Activated naive CD8-positive, alpha-beta T cell treated with anti-CD3 and anti-CD28 coated beads, Interleukin-2, amount 50 U/mL, for 24 hours (primary cell): ENCODE results near the gene RASAL3.
A peak's percentile ranks its signal among the peaks of the same experiment; 100 is the strongest.

ENCODE experiments used
- ATAC-seq: fragments of 150-1000 bp; cut with Tn5 transposase; one replicate; pipeline ENCODE4 v1.10.0; 2021
- DNase-seq: peaks from one replicate; pipeline ENCODE4 v3.0.0; 2021
- H3K27ac Mint-ChIP-seq: one replicate; pipeline ENCODE4 v1.8.0; 2021; ENCODE audit warnings: mild to moderate bottlenecking, mixed read lengths
- H3K27me3 Mint-ChIP-seq: one replicate; pipeline ENCODE4 v1.8.0; 2021; ENCODE audit warnings: mixed read lengths
- H3K36me3 Mint-ChIP-seq: one replicate; pipeline ENCODE4 v1.8.0; 2021; ENCODE audit warnings: low read depth, mixed read lengths
- H3K4me1 Mint-ChIP-seq: one replicate; pipeline ENCODE4 v1.8.0; 2021; ENCODE audit warnings: mixed read lengths
- H3K4me3 Mint-ChIP-seq: one replicate; pipeline ENCODE4 v1.8.0; 2021; ENCODE audit warnings: mild to moderate bottlenecking, moderate library complexity, mixed read lengths
- H3K9me3 Mint-ChIP-seq: one replicate; pipeline ENCODE4 v1.8.0; 2021; ENCODE audit warnings: mixed read lengths

Gene RASAL3

GRCh38 chr19:15426485-15427349 lies 37.6 kb downstream of the RASAL3 start:
- no peaks in the 10 kb centered on the region for H3K9me3 Mint-ChIP-seq
- peaks cover 40% of the 10 kb centered on the region for H3K36me3 Mint-ChIP-seq
- DNase-seq (no peak), ATAC-seq (no peak)
- H3K27me3 Mint-ChIP-seq = no peaks in the 10 kb centered on the region
- H3K4me1 Mint-ChIP-seq = peaks cover 14% of the 10 kb centered on the region
- H3K27ac Mint-ChIP-seq = no peak overlapping the region
- H3K4me3 Mint-ChIP-seq = no peak overlapping the region

- DNase-seq = no peak
- Mint-ChIP-seq H3K4me1 (peaks cover 2% of the 10 kb centered on the region), H3K27ac (no peak overlapping the region), H3K36me3 (peaks cover 37% of the 10 kb centered on the region), H3K9me3 (no peaks in the 10 kb centered on the region), H3K4me3 (no peak overlapping the region), H3K27me3 (no peaks in the 10 kb centered on the region)
- no peak for ATAC-seq
These were observed 38.9 kb downstream of the RASAL3 start for GRCh38 chr19:15425321-15425950.

- Mint-ChIP-seq H3K9me3 (no peaks in the 10 kb centered on the region), H3K27me3 (no peaks in the 10 kb centered on the region), H3K4me1 (peaks cover 5% of the 10 kb centered on the region), H3K4me3 (no peak overlapping the region), H3K36me3 (peaks cover 36% of the 10 kb centered on the region), H3K27ac (no peak overlapping the region)
- ATAC-seq = peak; percentile 5
- no peak for DNase-seq
These were observed 39.6 kb downstream of the RASAL3 start for GRCh38 chr19:15424692-15425272.

- peaks cover 36% of the 10 kb centered on the region for H3K36me3 Mint-ChIP-seq
- no peaks in the 10 kb centered on the region for H3K27me3 Mint-ChIP-seq
- peaks cover 10% of the 10 kb centered on the region for H3K4me1 Mint-ChIP-seq
- no peak for ATAC-seq
- no peak overlapping the region for H3K27ac Mint-ChIP-seq
- no peaks in the 10 kb centered on the region for H3K9me3 Mint-ChIP-seq
- no peak for DNase-seq
- H3K4me3 Mint-ChIP-seq = no peak overlapping the region
These were observed 40.2 kb downstream of the RASAL3 start for GRCh38 chr19:15424121-15424520.

GRCh38 chr19:15423130-15423529 lies 41.2 kb downstream of the RASAL3 start:
- Mint-ChIP-seq H3K27ac (no peak overlapping the region), H3K4me3 (no peak overlapping the region), H3K36me3 (peaks cover 34% of the 10 kb centered on the region), H3K4me1 (peaks cover 13% of the 10 kb centered on the region), H3K9me3 (no peaks in the 10 kb centered on the region), H3K27me3 (no peaks in the 10 kb centered on the region)
- ATAC-seq (no peak), DNase-seq (no peak)

- H3K27ac Mint-ChIP-seq = no peak overlapping the region
- ATAC-seq (no peak), DNase-seq (no peak)
- H3K36me3 Mint-ChIP-seq = peaks cover 35% of the 10 kb centered on the region
- no peaks in the 10 kb centered on the region for H3K9me3 Mint-ChIP-seq
- H3K4me3 Mint-ChIP-seq = no peak overlapping the region
- peaks cover 16% of the 10 kb centered on the region for H3K4me1 Mint-ChIP-seq
- H3K27me3 Mint-ChIP-seq = no peaks in the 10 kb centered on the region
These were observed 41.9 kb downstream of the RASAL3 start for GRCh38 chr19:15422296-15423075.

- H3K4me3 Mint-ChIP-seq = no peak overlapping the region
These were observed 42.6 kb downstream of the RASAL3 start for GRCh38 chr19:15421721-15422260.

GRCh38 chr19:15421136-15421695 lies 43.1 kb downstream of the RASAL3 start:
- Mint-ChIP-seq H3K4me1 (peaks cover 27% of the 10 kb centered on the region), H3K36me3 (peaks cover 31% of the 10 kb centered on the region), H3K27me3 (no peaks in the 10 kb centered on the region), H3K27ac (no peak overlapping the region), H3K9me3 (no peaks in the 10 kb centered on the region), H3K4me3 (no peak overlapping the region)
- ATAC-seq = no peak
- DNase-seq = no peak

More at GRCh38 chr19:15421721-15422260, 42.6 kb downstream of the RASAL3 start:
- Mint-ChIP-seq H3K27me3 (no peaks in the 10 kb centered on the region), H3K9me3 (no peaks in the 10 kb centered on the region), H3K27ac (no peak overlapping the region), H3K36me3 (peaks cover 32% of the 10 kb centered on the region), H3K4me1 (peaks cover 22% of the 10 kb centered on the region)
- ATAC-seq (no peak), DNase-seq (no peak)

GRCh38 chr19:15419413-15420025 lies 44.8 kb downstream of the RASAL3 start:
- no peak for ATAC-seq
- Mint-ChIP-seq H3K27ac (peak overlapping the region; percentile 98), H3K27me3 (no peaks in the 10 kb centered on the region), H3K36me3 (peaks cover 34% of the 10 kb centered on the region), H3K4me1 (peaks cover 37% of the 10 kb centered on the region), H3K4me3 (peak overlapping the region; percentile 95), H3K9me3 (no peaks in the 10 kb centered on the region)
- no peak for DNase-seq

GRCh38 chr19:15418579-15419412 lies 45.5 kb downstream of the RASAL3 start, which contains the start of gene AKAP8L:
Gene AKAP8L (minus strand): TSS chr19:15418988. CDS start chr19:15418923, 65 bp downstream.
- Mint-ChIP-seq H3K4me1 (peaks cover 38% of the 10 kb centered on the region), H3K9me3 (no peaks in the 10 kb centered on the region), H3K36me3 (peaks cover 29% of the 10 kb centered on the region), H3K27ac (peak within 1 kb of the TSS; percentile 98), H3K4me3 (peak within 1 kb of the TSS; percentile 95), H3K27me3 (no peaks in the 10 kb centered on the region)
- ATAC-seq = peak; percentile 98
- peak; percentile 98 for DNase-seq

GRCh38 chr19:15418231-15418578 lies 46.1 kb downstream of the RASAL3 start:
- ATAC-seq = no peak
- Mint-ChIP-seq H3K9me3 (no peaks in the 10 kb centered on the region), H3K27ac (peak overlapping the region; percentile 98), H3K4me1 (peaks cover 41% of the 10 kb centered on the region), H3K36me3 (peaks cover 26% of the 10 kb centered on the region), H3K27me3 (no peaks in the 10 kb centered on the region), H3K4me3 (peak overlapping the region; percentile 95)
- DNase-seq = no peak

GRCh38 chr19:15417699-15418098 lies 46.6 kb downstream of the RASAL3 start:
- peak overlapping the region; percentile 98 for H3K27ac Mint-ChIP-seq
- ATAC-seq (no peak), DNase-seq (no peak)
- H3K36me3 Mint-ChIP-seq = peaks cover 21% of the 10 kb centered on the region
- H3K4me1 Mint-ChIP-seq = peaks cover 47% of the 10 kb centered on the region
- no peaks in the 10 kb centered on the region for H3K27me3 Mint-ChIP-seq
- no peaks in the 10 kb centered on the region for H3K9me3 Mint-ChIP-seq
- H3K4me3 Mint-ChIP-seq = peak overlapping the region; percentile 95

- Mint-ChIP-seq H3K36me3 (peaks cover 19% of the 10 kb centered on the region), H3K9me3 (no peaks in the 10 kb centered on the region), H3K27me3 (no peaks in the 10 kb centered on the region), H3K4me3 (no peak overlapping the region), H3K27ac (no peak overlapping the region), H3K4me1 (peaks cover 38% of the 10 kb centered on the region)
- no peak for ATAC-seq
- no peak for DNase-seq
These were observed 51.5 kb downstream of the RASAL3 start for GRCh38 chr19:15412832-15413231.
